ENCODE measurements around the gene FGF14. TPM values are rescaled to one million over a fixed set of nuclear protein-coding genes. Genes with fewer than 3 reads are reported as not detected.

The FGF14 gene
- total and polyA plus RNA-seq, 2 experiments from 2014 or later: 0.03 TPM; not detected in 1

DNA sequence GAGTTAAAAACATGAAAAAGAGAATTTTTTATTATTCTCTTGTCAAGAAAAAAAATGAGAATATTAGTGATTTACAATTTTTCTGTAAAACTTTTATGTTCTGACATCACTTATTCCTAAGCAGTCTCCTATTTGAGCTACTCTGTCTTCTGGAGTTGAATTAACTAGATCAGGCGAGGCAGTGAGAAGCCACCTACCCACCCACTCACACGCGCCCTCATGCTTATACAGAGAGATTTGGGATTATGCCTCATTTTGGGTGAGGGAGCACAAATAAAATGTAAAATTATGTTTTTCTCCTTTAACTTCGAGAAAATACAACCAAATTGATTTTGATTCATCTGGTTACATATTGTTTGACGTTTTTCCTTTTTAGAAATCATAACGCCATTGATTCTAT lies 524.9 kb downstream of the FGF14 start:
- Histone ChIP-seq H4K20me1 (replicated peaks; ENCODE audit: insufficient read depth) (no peaks in the 10 kb centered on the region), H3K36me3 (ENCODE audit: insufficient read depth) (no peaks in the 10 kb centered on the region), H3K4me3 (no peak overlapping the region), H3K9me2 (ENCODE audit: insufficient read depth) (no peaks in the 10 kb centered on the region), H3F3A (replicated peaks; ENCODE audit: low read depth) (no peaks in the 10 kb centered on the region), H3K27ac (ENCODE audit: low read depth) (no peak overlapping the region), H3K27me3 (ENCODE audit: insufficient read depth) (no peaks in the 10 kb centered on the region), H2AFZ (no peak overlapping the region), H3K4me2 (no peak overlapping the region), H3K79me2 (replicated peaks; ENCODE audit: insufficient read depth) (no peaks in the 10 kb centered on the region), H3K4me1 (ENCODE audit: insufficient read depth) (0 out of 2 replicates have a peak, but pooled peaks cover under 1% of the 10 kb centered on the region)
- H3K36me3 Mint-ChIP-seq (ENCODE audit: low read depth): no peaks in the 10 kb centered on the region
- H3K27me3 Mint-ChIP-seq (ENCODE audit: insufficient read depth, low read depth, poor library complexity): peaks cover 3% of the 10 kb centered on the region
- TF ChIP-seq POLR2AphosphoS5 (IDR thresholded peaks at IDR 0.05; ENCODE audit: low read depth): no peak
- TF ChIP-seq STAT1 (IDR thresholded peaks at IDR 0.05; ENCODE audit: unreplicated experiment): no peak
- TF ChIP-seq, protein P1, sequence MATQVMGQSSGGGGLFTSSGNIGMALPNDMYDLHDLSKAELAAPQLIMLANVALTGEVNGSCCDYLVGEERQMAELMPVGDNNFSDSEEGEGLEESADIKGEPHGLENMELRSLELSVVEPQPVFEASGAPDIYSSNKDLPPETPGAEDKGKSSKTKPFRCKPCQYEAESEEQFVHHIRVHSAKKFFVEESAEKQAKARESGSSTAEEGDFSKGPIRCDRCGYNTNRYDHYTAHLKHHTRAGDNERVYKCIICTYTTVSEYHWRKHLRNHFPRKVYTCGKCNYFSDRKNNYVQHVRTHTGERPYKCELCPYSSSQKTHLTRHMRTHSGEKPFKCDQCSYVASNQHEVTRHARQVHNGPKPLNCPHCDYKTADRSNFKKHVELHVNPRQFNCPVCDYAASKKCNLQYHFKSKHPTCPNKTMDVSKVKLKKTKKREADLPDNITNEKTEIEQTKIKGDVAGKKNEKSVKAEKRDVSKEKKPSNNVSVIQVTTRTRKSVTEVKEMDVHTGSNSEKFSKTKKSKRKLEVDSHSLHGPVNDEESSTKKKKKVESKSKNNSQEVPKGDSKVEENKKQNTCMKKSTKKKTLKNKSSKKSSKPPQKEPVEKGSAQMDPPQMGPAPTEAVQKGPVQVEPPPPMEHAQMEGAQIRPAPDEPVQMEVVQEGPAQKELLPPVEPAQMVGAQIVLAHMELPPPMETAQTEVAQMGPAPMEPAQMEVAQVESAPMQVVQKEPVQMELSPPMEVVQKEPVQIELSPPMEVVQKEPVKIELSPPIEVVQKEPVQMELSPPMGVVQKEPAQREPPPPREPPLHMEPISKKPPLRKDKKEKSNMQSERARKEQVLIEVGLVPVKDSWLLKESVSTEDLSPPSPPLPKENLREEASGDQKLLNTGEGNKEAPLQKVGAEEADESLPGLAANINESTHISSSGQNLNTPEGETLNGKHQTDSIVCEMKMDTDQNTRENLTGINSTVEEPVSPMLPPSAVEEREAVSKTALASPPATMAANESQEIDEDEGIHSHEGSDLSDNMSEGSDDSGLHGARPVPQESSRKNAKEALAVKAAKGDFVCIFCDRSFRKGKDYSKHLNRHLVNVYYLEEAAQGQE (IDR thresholded peaks at IDR 0.05; ENCODE audit: unreplicated experiment): no peak
- TF ChIP-seq, protein P2, sequence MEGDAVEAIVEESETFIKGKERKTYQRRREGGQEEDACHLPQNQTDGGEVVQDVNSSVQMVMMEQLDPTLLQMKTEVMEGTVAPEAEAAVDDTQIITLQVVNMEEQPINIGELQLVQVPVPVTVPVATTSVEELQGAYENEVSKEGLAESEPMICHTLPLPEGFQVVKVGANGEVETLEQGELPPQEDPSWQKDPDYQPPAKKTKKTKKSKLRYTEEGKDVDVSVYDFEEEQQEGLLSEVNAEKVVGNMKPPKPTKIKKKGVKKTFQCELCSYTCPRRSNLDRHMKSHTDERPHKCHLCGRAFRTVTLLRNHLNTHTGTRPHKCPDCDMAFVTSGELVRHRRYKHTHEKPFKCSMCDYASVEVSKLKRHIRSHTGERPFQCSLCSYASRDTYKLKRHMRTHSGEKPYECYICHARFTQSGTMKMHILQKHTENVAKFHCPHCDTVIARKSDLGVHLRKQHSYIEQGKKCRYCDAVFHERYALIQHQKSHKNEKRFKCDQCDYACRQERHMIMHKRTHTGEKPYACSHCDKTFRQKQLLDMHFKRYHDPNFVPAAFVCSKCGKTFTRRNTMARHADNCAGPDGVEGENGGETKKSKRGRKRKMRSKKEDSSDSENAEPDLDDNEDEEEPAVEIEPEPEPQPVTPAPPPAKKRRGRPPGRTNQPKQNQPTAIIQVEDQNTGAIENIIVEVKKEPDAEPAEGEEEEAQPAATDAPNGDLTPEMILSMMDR (conservative IDR thresholded peaks at IDR 0.05; ENCODE audit: low read depth in 2 of 2): no peak
- no peak for TF ChIP-seq CREB1 (CRISPR knock-in tag; IDR thresholded peaks at IDR 0.05; ENCODE audit: low read depth)
- no peak for TF ChIP-seq ZNF331 (CRISPR knock-in tag; IDR thresholded peaks at IDR 0.05; ENCODE audit: low read depth)
- TF ChIP-seq JUNB (IDR thresholded peaks at IDR 0.05; ENCODE audit: unreplicated experiment): no peak
- TF ChIP-seq, protein P3, sequence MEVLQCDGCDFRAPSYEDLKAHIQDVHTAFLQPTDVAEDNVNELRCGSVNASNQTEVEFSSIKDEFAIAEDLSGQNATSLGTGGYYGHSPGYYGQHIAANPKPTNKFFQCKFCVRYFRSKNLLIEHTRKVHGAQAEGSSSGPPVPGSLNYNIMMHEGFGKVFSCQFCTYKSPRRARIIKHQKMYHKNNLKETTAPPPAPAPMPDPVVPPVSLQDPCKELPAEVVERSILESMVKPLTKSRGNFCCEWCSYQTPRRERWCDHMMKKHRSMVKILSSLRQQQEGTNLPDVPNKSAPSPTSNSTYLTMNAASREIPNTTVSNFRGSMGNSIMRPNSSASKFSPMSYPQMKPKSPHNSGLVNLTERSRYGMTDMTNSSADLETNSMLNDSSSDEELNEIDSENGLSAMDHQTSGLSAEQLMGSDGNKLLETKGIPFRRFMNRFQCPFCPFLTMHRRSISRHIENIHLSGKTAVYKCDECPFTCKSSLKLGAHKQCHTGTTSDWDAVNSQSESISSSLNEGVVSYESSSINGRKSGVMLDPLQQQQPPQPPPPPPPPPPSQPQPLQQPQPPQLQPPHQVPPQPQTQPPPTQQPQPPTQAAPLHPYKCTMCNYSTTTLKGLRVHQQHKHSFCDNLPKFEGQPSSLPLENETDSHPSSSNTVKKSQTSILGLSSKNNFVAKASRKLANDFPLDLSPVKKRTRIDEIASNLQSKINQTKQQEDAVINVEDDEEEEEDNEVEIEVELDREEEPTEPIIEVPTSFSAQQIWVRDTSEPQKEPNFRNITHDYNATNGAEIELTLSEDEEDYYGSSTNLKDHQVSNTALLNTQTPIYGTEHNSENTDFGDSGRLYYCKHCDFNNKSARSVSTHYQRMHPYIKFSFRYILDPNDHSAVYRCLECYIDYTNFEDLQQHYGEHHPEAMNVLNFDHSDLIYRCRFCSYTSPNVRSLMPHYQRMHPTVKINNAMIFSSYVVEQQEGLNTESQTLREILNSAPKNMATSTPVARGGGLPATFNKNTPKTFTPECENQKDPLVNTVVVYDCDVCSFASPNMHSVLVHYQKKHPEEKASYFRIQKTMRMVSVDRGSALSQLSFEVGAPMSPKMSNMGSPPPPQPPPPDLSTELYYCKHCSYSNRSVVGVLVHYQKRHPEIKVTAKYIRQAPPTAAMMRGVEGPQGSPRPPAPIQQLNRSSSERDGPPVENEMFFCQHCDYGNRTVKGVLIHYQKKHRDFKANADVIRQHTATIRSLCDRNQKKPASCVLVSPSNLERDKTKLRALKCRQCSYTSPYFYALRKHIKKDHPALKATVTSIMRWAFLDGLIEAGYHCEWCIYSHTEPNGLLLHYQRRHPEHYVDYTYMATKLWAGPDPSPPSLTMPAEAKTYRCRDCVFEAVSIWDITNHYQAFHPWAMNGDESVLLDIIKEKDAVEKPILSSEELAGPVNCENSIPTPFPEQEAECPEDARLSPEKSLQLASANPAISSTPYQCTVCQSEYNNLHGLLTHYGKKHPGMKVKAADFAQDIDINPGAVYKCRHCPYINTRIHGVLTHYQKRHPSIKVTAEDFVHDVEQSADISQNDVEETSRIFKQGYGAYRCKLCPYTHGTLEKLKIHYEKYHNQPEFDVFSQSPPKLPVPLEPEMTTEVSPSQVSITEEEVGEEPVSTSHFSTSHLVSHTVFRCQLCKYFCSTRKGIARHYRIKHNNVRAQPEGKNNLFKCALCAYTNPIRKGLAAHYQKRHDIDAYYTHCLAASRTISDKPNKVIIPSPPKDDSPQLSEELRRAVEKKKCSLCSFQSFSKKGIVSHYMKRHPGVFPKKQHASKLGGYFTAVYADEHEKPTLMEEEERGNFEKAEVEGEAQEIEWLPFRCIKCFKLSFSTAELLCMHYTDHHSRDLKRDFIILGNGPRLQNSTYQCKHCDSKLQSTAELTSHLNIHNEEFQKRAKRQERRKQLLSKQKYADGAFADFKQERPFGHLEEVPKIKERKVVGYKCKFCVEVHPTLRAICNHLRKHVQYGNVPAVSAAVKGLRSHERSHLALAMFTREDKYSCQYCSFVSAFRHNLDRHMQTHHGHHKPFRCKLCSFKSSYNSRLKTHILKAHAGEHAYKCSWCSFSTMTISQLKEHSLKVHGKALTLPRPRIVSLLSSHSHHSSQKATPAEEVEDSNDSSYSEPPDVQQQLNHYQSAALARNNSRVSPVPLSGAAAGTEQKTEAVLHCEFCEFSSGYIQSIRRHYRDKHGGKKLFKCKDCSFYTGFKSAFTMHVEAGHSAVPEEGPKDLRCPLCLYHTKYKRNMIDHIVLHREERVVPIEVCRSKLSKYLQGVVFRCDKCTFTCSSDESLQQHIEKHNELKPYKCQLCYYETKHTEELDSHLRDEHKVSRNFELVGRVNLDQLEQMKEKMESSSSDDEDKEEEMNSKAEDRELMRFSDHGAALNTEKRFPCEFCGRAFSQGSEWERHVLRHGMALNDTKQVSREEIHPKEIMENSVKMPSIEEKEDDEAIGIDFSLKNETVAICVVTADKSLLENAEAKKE (CRISPR knock-in tag; IDR thresholded peaks at IDR 0.05): no peak
- TF ChIP-seq NANOG (IDR thresholded peaks at IDR 0.05; ENCODE audit: borderline replicate concordance): no peak
- TF ChIP-seq, protein P4, sequence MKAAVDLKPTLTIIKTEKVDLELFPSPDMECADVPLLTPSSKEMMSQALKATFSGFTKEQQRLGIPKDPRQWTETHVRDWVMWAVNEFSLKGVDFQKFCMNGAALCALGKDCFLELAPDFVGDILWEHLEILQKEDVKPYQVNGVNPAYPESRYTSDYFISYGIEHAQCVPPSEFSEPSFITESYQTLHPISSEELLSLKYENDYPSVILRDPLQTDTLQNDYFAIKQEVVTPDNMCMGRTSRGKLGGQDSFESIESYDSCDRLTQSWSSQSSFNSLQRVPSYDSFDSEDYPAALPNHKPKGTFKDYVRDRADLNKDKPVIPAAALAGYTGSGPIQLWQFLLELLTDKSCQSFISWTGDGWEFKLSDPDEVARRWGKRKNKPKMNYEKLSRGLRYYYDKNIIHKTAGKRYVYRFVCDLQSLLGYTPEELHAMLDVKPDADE (IDR thresholded peaks at IDR 0.05): no peak
- no peak for TF ChIP-seq EZH2 (IDR thresholded peaks at IDR 0.05; ENCODE audit: low read depth, unreplicated experiment)
- no peak for TF ChIP-seq ZNF114 (CRISPR knock-in tag; IDR thresholded peaks at IDR 0.05)
- TF ChIP-seq EZH2phosphoT487 (IDR thresholded peaks at IDR 0.05; ENCODE audit: unreplicated experiment): no peak
- no peak overlapping the region for H3K27ac Mint-ChIP-seq
- ATAC-seq (no peak), DNase-seq (ENCODE audit: low spot score) (no peak)
- no peak overlapping the region for H3K4me3 Mint-ChIP-seq
- H3K4me1 Mint-ChIP-seq: peaks cover 8% of the 10 kb centered on the region
- no peaks in the 10 kb centered on the region for H3K9me3 Mint-ChIP-seq

Measured in GM23338 (cell line).